Hematopoietic multipotent progenitor cell treated with erythropoietin and hydrocortisone succinate and interleukin-3 and kit ligand, for 17 days (in vitro differentiated cells): ENCODE measurements around the gene REEP1.
"Not testable (repeated sequence)": the region's sequence is repeated elsewhere in the genome, so short reads cannot be mapped to it uniquely, and the experiment has no call there.

Source experiments
- DNase-seq: peaks from one replicate; pipeline ENCODE4 v3.0.0-alpha.2; 2015; ENCODE audit warnings: low spot score

Gene REEP1

DNA sequence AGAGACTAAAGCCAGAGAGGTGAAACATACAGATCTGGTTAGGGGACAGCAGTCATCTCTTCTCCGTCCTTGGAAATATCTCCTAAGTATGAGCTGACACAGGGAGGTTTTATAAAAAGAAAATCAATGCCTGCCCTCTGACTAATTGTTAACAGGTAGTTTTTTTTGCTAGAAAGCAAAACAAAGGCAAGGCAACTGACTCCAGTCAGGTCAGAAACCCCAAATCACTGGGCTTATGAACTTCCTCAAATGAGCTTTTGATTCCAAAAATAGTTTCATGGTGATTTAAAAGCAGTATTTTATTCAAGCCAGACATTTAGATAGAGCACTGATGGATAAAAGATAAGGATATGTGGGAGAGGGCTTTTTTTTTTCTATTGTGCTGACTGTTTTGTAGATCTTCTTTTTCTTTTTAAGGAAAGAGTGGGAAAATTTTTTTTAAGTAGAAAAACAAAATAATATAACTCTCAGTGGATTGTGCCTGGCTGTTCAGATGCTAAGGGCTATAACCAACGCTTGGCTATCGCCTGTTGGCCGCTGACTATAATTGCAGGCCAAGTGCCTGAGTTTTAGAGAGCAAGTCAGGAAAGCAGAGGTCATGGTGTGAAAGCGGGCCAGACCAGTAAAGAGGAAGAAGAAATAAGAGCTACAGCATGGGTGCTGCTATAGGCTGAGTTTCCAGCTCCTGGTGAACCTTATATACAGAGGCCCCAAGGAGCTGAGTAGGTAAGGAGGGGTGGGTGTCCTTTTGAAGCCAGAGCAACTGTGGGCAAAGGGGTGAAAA lies 93.3 kb downstream of the REEP1 start:
- no peak for DNase-seq

GRCh38 chr2:86243272-86243671 lies 94.2 kb downstream of the REEP1 start:
- DNase-seq: no peak

DNA sequence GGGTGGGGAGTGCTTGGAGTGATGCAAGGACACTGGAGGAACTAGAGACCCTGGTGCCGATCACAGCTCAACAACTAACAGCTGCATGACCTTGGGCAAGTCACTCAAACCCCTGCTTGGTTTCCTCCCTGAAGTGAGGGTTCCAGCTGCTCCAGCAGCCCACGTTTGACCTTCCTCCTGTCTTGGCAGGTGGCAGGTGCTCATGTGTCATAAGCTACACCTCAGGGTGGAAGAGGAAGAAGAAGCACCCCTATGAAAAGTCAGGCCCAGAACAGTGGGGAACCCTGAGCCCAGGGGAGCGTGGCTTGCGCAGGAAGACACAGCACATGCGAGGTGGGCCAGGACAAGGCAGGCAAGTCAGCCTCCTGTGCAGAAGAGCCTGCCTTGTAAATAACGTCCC lies 95.8 kb downstream of the REEP1 start:
- no peak for DNase-seq

DNA sequence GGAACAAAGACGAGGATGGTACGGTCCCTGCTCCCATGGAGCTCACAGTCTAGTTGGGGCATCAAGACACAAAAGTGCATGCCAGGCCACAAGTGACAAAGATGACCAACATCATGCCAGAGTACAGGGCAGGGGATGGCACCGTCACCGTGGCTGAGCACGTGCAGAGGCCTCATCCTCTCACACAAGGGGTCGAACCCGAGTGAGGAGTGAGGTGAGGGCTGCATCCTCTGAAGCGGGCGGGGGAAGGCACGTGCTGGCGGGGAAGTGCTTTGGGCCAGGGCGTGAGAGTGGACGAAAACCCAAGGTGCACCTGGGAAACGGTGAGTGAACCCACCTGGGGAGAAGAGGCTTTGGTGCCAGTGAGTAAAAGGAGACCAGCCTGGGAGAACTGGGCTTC lies 97.2 kb downstream of the REEP1 start:
- no peak for DNase-seq

GRCh38 chr2:86239745-86240144 lies 97.7 kb downstream of the REEP1 start:
- DNase-seq: no peak

DNA sequence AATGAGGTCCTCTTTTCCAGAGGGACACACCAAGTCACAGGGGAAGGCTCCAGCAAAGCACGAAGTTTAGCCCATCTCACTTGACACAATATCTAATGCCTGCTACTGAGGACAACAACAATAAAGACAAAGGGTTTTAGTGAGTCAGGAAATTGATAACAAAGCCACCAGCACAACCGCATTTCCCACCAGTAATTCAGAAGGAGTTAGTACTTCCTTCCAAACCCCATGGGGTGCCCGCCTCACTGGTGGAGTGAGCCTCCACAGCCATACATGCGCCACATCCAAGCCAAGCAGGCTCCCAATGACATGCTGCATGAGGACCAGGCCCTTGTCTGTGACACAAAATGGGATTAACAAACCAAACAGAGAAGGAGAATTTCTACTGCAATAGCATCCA lies 98.1 kb downstream of the REEP1 start:
- no peak for DNase-seq

GRCh38 chr2:86238354-86238753 lies 99.1 kb downstream of the REEP1 start:
- DNase-seq: no peak

- DNase-seq: no peak
Measured at GRCh38 chr2:86237172-86237571, 100.3 kb downstream of the REEP1 start.

DNA sequence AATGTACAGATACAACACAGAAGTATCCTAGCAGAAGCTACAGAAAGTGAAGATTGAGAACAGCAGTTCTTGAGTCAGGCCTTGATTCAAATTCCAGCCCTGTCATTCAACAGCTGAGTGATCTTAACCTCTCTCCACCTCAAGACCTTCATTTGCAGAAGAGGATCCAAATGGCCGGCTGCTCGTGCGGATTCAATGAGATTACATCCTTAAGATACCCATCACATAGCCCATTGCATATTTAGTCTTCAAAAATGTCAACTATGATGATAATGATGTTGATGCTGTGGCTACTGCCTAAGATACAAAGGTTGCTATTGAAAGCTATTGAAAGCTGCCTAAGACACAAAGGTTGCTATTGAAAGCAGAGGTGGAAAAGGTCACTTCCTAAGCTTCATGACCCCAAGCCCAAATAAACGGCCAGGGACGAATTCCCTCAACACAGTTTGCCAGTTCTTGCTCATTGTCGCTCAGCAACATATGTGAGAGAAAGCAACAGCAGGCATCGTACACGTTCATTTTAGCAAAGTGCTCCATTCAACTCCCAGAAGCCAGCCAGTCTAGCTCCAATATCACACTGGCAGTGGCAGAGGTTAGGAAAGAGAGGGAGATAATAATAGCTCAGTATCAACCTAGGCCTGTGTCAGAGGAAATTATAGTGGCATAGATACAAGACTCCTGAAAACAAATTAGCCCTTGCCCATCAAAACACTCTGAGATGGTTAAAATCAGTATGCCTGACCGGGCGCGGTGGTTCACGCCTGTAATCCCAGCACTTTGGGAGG lies 102.0 kb downstream of the REEP1 start:
- DNase-seq: no peak

DNA sequence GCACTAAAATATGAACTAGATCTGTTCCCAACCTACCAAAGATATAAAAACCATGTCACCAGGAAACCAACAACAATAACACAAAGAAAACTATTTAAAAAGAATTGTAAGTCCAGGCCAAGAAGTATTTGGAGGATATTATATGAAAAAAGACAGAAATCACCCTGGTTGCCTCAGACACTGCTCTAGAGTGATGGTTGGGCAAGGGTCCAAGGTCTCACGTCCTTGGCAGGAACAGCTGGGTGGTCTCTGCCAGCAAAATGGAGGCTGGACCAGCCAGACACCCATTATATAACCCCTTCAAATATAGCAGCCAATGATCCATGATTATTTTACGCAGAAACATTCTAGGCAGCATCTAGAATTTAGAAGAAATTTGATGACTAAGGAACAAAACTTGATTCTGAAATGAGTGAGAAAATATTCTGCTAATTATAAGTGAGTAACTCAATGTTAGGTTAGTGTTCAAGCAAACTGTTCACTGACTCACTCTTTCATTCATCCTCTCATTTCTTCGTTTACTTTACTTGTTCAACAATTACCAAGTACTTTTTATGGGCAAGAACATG lies 102.8 kb downstream of the REEP1 start:
- DNase-seq: no peak

- no peak for DNase-seq
Measured at GRCh38 chr2:86233436-86233835, 104.0 kb downstream of the REEP1 start.

DNA sequence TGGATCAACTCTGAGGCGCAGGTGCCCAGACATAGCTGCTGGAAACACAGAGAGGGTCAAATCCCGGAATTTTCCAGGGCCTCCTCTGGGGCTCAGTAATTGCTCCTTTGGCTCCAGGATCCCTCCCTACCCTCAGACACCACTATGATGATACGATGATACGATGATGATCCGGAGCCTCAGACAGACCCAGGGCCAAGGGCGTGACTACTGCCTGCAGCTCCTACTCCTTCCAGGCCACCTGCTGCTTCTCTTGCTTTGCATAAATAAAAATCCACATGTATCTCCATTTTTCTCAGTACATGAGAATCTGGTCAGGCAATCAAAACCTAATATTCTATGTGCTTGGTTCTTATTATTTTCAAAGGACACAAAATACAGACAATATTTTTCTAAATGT lies 104.5 kb downstream of the REEP1 start:
- DNase-seq: no peak

DNA sequence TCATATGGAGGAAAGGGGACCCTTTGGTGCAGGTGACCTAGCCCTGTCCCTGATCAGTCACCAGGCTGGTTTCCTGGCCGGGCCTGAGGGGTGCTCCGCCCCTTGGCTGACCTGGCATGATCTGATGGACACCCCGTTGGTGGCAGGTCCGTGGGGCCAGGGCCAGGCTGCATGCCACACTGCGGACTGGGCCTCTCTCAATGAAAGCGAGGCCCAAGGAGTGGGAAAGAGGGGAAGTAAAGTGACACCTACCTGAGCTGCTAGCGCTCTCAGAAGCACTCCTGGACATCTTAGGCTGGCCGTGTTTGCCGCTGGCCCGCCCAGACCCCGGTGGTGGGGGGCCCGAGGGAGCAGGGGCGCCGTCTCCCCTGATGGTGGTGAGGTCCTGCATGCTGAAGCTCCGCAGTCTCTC lies 105.0 kb downstream of the REEP1 start:
- DNase-seq: no peak

DNA sequence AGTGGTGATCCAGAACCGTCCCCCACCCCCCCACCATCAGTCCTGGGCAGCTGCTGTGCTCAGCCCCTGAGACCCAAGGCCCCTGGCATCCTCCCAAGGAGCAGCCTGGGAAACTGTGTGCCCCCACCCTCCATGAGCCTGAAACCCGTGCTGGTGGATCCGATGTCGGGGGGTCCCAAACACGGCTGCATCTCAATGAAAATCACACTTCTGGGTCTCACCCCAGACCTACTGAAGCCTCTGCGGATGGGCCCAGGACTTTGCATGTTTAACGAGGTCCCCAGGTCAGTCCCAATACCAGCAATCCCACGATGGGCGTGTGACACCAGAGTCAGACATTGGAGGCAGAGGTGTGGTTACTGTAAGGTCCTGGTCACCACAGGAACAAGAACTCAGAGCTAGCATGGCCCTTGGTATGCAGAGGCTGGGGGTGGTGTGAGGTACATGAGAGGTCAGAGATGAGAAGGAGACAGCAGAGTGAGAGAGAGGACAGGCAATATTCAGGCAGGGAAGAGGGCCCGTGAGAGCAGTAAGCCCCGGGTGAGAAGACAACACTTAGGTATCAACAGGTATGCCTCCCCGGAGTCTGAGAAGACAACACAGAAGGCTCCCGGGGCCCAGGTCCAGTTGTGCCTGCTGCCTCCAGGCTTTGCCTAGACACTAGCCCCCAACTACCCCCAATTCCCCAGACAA lies 105.6 kb downstream of the REEP1 start:
- no peak for DNase-seq

DNA sequence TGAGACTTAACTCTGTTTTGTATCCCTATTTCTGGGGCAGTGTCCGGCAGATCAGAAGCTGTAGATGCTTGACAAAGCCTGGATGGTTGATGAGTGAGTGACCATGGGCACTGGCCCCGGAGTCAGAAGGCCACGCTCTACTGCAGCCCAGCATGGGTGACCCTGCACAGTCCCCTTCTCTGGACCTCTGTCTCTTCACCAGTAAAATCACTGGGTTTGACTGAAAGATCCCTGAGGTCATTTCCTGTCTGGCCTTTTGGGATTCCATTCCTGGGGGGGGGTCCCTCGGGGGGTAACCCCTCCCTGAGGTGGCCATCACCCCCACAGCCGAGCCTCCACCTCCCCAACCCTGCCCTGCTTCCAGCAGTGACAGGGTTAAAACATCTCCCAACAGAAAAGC lies 106.5 kb downstream of the REEP1 start:
- no peak for DNase-seq

- DNase-seq: no peak
Measured at GRCh38 chr2:86229221-86229620, 108.2 kb downstream of the REEP1 start.

DNA sequence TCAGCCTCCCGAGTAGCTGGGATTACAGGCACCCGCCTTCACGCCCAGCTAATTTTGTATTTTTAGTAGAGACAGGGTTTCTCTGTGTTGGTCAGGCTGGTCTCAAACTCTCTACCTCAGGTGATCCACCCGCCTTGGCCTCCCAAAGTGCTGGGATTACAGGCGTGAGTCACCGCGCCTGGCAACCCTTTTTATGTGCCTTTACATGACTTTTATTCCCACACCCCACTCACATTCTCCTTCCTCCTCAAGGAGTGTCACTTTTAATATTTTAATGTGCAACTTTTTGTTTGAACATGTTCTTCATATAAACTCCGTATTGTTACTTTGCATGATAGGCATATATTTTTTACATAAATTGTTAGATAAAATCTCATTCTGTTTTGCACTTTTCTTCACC lies 108.9 kb downstream of the REEP1 start:
- DNase-seq: not testable (repeated sequence)

DNA sequence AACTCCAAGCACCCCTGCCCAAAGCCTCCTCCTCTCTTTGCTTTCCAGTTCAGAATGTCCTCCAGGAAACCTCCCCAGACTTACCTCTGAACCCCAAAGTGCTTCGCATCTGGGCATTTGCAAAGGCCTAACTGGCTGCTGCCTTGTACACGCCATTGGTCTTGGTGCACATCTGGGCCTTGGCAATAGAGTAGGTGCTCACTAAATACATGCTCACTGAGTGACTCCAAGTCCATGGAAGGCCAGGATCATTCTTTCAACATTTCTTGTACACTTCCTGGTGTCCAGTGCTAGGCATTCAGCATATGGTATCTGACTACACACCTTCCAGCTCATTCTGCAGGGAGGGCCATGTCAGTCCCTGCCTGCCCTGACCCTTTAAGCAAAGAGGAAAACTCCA lies 109.7 kb downstream of the REEP1 start:
- DNase-seq: no peak

- no peak for DNase-seq
Measured at GRCh38 chr2:86226636-86227520, 110.5 kb downstream of the REEP1 start.

DNA sequence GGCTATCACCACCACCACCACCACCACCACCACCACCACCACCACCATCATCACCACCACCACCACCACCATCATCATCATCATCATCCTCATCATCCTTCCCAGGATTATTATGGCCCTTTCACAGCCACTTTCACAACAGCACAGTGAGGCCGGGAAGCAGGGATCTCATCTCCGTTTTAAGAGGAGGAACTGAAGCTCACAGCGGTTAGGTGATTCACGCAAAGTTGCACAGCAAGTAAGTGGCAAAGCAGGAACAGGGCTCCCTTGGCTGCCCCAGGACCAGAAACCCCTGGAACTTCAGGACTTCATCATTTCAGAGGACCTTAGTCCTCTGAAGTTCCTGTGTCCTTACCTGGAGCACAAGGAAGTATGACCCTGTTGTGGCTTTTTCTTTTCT lies 111.4 kb downstream of the REEP1 start:
- DNase-seq: no peak

GRCh38 chr2:86225581-86225980 lies 111.8 kb downstream of the REEP1 start:
- DNase-seq: no peak
